WTC11 (cell line): ENCODE results near the gene ZAR1. TPM values are rescaled to one million over a fixed set of nuclear protein-coding genes. Genes with fewer than 3 reads are reported as not detected.

Experiments used
- ATAC-seq: fragments of 200-7000 bp; cut with Tn5 transposase; 2 replicates; pipeline ENCODE4 v1.10.0; 2021; ENCODE audit warnings: mild to moderate bottlenecking, moderate library complexity
- CTCF ChIA-PET: fragments of 300-600 bp; sonication (Branson Sonifier 250); formaldehyde crosslinking; loops from one replicate; lab custom pipeline; 2021; ENCODE audit warnings: antibody characterized with exemption; lab: Charles Lee
- POLR2A ChIA-PET: fragments of 350-600 bp; sonication (Branson Sonifier 250); formaldehyde crosslinking; loops from one replicate; lab custom pipeline; 2021; ENCODE audit warnings: antibody characterized with exemption; lab: Charles Lee
- DNase-seq: peaks from one replicate; pipeline ENCODE4 v3.0.0; 2021; ENCODE audit warnings: low spot score
- H3K27ac Mint-ChIP-seq: 2 replicates; pipeline ENCODE4 v1.8.0; 2021; ENCODE audit warnings: mixed read lengths
- H3K27me3 Mint-ChIP-seq: 2 replicates; pipeline ENCODE4 v1.8.0; 2021; ENCODE audit warnings: low read depth, mild to moderate bottlenecking, moderate library complexity, mixed read lengths
- H3K36me3 Mint-ChIP-seq: 2 replicates; pipeline ENCODE4 v1.8.0; 2021; ENCODE audit warnings: mixed read lengths
- H3K4me1 Mint-ChIP-seq: 2 replicates; pipeline ENCODE4 v1.8.0; 2022; ENCODE audit warnings: mixed read lengths
- H3K4me3 Mint-ChIP-seq: 2 replicates; pipeline ENCODE4 v1.8.0; 2021; ENCODE audit warnings: mild to moderate bottlenecking, moderate library complexity, mixed read lengths
- H3K9me3 Mint-ChIP-seq: 2 replicates; pipeline ENCODE4 v1.8.0; 2021; ENCODE audit warnings: mixed read lengths
- CREB1 ChIP-seq: sonication (generic); formaldehyde crosslinking; IDR thresholded peaks from 2 replicates; pipeline ENCODE4 v1.8.0; 2023; ENCODE audit warnings: mild to moderate bottlenecking, missing genetic modification reagents
- EMX1 ChIP-seq: fragments of 250-450 bp; sonication (Bioruptor Pico); IDR thresholded peaks from 2 replicates; pipeline ENCODE4 v1.8.0; 2021; ENCODE audit warnings: mild to moderate bottlenecking
- HMGA2 ChIP-seq: fragments of 250-450 bp; sonication (Bioruptor Pico); IDR thresholded peaks from 2 replicates; pipeline ENCODE4 v1.4.0; 2021; ENCODE audit warnings: mild to moderate bottlenecking, moderate library complexity
- JUN ChIP-seq: sonication (generic); formaldehyde crosslinking; IDR thresholded peaks from 2 replicates; pipeline ENCODE4 v1.8.0; 2023; ENCODE audit warnings: mild to moderate bottlenecking, missing genetic modification reagents
- MYBL2 ChIP-seq: sonication (generic); formaldehyde crosslinking; IDR thresholded peaks from 2 replicates; pipeline ENCODE4 v1.8.1; 2023; ENCODE audit warnings: mild to moderate bottlenecking, moderate library complexity, missing genetic modification reagents
- NFATC4 ChIP-seq: fragments of 250-450 bp; sonication (Bioruptor Pico); IDR thresholded peaks from 2 replicates; pipeline ENCODE4 v1.9.0; 2021; ENCODE audit warnings: mild to moderate bottlenecking
- NR1H2 ChIP-seq: sonication (generic); formaldehyde crosslinking; IDR thresholded peaks from 2 replicates; pipeline ENCODE4 v1.9.0; 2021; ENCODE audit warnings: mild to moderate bottlenecking, moderate library complexity, missing genetic modification reagents
- OVOL2 ChIP-seq: fragments of 250-450 bp; sonication (Bioruptor Pico); IDR thresholded peaks from 2 replicates; pipeline ENCODE4 v1.9.0; 2021; ENCODE audit warnings: mild to moderate bottlenecking, borderline replicate concordance
- RELA ChIP-seq: sonication (generic); formaldehyde crosslinking; IDR thresholded peaks from 2 replicates; pipeline ENCODE4 v1.8.1; 2022; ENCODE audit warnings: missing genetic modification reagents, mild to moderate bottlenecking, borderline replicate concordance
- SMAD3 ChIP-seq: sonication (generic); formaldehyde crosslinking; IDR thresholded peaks from 2 replicates; pipeline ENCODE4 v1.8.0; 2022; ENCODE audit warnings: missing genetic modification reagents, mild to moderate bottlenecking, borderline replicate concordance
- TP53 ChIP-seq: sonication (generic); formaldehyde crosslinking; IDR thresholded peaks from 2 replicates; pipeline ENCODE4 v1.8.1; 2023; ENCODE audit warnings: mild to moderate bottlenecking, missing genetic modification reagents
- ZNF138 ChIP-seq: sonication (generic); formaldehyde crosslinking; conservative IDR thresholded peaks from 2 replicates; pipeline ENCODE4 v1.8.1; 2022; ENCODE audit warnings: mild to moderate bottlenecking, moderate library complexity, missing genetic modification reagents
- ZNF317 ChIP-seq: sonication (generic); formaldehyde crosslinking; IDR thresholded peaks from 2 replicates; pipeline ENCODE4 v1.8.1; 2023; ENCODE audit warnings: low read depth, mild to moderate bottlenecking, moderate library complexity, missing genetic modification reagents, borderline replicate concordance
- ZNF423 ChIP-seq: fragments of 250-450 bp; sonication (Bioruptor Pico); IDR thresholded peaks from 2 replicates; pipeline ENCODE4 v2.1.2; 2022; ENCODE audit warnings: mild to moderate bottlenecking, moderate library complexity
- total RNA-seq: library from RNA; stranded (reverse); gene quantifications from 3 replicates; pipeline ENCODE4 v1.2.3, GENCODE V29; 2021
- TF ChIP-seq, protein P1 (sequence below): fragments of 250-450 bp; sonication (Bioruptor Pico); IDR thresholded peaks from 2 replicates; pipeline ENCODE4 v1.9.0; 2021; ENCODE audit warnings: moderate library complexity, mild to moderate bottlenecking, inconsistent platforms, borderline replicate concordance
- TF ChIP-seq, protein P2 (sequence below): sonication (generic); formaldehyde crosslinking; IDR thresholded peaks from 2 replicates; pipeline ENCODE4 v1.8.1; 2023; ENCODE audit warnings: mild to moderate bottlenecking, missing genetic modification reagents
- TF ChIP-seq, protein P3 (sequence below): sonication (generic); formaldehyde crosslinking; IDR thresholded peaks from 2 replicates; pipeline ENCODE4 v1.8.1; 2023; ENCODE audit warnings: mild to moderate bottlenecking, missing genetic modification reagents

Gene ZAR1
- total RNA-seq, 1 experiment from 2014 or later: 1.4 TPM

DNA sequence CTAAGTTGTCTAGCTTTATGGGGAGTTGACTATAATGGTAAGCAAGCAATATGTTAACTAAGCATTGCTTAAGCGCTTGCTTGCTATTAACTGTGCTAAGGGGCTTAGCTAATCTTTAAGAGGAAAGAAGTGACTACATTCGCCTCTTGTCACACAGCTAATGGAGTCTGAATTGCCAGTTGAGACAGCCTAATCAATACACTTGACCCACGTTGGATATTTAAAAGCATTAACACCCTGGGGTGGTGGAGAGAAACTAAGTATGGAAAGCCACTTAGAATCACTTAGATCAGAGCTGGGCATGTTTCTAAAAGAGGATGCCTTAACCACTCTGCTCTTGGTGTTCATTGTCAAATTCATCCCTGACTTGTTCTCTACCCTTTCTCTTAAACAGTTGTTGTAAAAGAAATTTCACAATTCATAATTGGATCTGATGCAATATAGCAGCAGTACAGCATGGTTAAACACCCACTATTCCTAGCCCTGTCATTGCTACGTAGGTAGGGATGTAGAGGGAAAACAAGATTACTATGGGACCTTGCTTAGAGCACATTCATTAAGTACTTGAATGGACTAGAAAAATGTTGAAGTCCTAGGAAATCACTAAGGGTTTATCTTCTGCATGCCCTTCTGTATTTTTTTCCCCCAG is 3.5 kb downstream of the ZAR1 start:
- CTCF ChIA-PET: interaction anchor here (1.1 kb wide), 1 partner anchor 9 kb away, joined by 3 read pairs; no protein-coding TSS in a partner anchor
- peaks cover 7% of the 10 kb centered on the region for H3K4me1 Mint-ChIP-seq
- POLR2A ChIA-PET: no interaction called here
- no peak overlapping the region for H3K27ac Mint-ChIP-seq
- no peaks in the 10 kb centered on the region for H3K36me3 Mint-ChIP-seq
- TF ChIP-seq, protein P1, sequence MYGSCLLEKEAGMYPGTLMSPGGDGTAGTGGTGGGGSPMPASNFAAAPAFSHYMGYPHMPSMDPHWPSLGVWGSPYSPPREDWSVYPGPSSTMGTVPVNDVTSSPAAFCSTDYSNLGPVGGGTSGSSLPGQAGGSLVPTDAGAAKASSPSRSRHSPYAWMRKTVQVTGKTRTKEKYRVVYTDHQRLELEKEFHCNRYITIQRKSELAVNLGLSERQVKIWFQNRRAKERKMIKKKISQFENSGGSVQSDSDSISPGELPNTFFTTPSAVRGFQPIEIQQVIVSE (CRISPR knock-in tag): no peak
- TF ChIP-seq ZNF317 (no peak), TP53 (no peak), HMGA2 (CRISPR knock-in tag) (no peak), NFATC4 (no peak)
- DNase-seq (no peak), ATAC-seq (no peak)
- no peaks in the 10 kb centered on the region for H3K9me3 Mint-ChIP-seq
- no peak overlapping the region for H3K4me3 Mint-ChIP-seq
- peaks cover 33% of the 10 kb centered on the region for H3K27me3 Mint-ChIP-seq

DNA sequence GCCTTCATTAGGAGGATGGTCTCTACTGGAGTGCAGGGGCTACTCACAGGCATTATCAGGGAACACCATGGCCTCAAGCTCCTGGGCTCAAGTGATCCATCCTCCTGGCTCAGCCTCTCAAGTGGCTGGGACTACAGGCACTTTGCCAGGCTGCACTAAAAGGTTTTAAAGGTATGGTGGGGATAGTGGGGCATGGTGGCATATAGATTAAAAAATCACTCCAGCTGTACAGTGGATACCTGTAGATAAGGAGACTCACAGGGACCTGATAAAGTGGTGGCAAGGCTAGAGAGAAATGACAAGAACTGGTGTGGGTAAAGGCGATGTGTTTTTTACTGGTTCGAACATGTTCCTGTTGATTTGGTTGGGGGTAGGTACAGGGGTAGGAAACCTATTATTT is 5.9 kb downstream of the ZAR1 start:
- Mint-ChIP-seq H3K9me3 (no peaks in the 10 kb centered on the region), H3K4me1 (peaks cover 12% of the 10 kb centered on the region), H3K27me3 (peaks cover 18% of the 10 kb centered on the region), H3K4me3 (no peak overlapping the region), H3K36me3 (peaks cover 7% of the 10 kb centered on the region), H3K27ac (no peak overlapping the region)
- ChIA-PET CTCF (no interaction called here), POLR2A (no interaction called here)
- no peak for DNase-seq
- TF ChIP-seq, protein P2, sequence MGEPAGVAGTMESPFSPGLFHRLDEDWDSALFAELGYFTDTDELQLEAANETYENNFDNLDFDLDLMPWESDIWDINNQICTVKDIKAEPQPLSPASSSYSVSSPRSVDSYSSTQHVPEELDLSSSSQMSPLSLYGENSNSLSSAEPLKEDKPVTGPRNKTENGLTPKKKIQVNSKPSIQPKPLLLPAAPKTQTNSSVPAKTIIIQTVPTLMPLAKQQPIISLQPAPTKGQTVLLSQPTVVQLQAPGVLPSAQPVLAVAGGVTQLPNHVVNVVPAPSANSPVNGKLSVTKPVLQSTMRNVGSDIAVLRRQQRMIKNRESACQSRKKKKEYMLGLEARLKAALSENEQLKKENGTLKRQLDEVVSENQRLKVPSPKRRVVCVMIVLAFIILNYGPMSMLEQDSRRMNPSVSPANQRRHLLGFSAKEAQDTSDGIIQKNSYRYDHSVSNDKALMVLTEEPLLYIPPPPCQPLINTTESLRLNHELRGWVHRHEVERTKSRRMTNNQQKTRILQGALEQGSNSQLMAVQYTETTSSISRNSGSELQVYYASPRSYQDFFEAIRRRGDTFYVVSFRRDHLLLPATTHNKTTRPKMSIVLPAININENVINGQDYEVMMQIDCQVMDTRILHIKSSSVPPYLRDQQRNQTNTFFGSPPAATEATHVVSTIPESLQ (CRISPR knock-in tag): no peak
- ATAC-seq: no peak

DNA sequence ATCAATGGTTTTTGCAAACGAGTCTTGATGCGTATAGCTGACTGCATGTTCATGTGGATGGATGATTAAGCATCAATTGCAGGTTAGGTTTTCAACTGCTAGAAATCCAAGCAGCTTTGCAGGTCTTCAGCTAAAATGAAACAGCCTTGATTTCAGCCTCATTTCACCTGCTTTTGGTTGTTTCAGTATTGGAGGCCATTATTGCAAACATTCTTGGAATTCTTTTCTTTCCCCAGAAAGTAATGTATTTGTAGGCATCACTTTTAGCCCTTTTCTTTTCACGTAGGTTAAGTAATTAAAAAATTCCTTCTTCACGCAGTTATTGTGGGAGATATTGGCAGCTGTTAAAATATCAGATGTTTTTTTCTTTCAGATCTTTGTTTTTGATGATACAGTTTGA is 8.8 kb downstream of the ZAR1 start:
- H3K27ac Mint-ChIP-seq: peak overlapping the region; percentile 29; the same call in 1 of the 2 replicates
- DNase-seq: no peak
- H3K4me1 Mint-ChIP-seq: peaks cover 16% of the 10 kb centered on the region
- POLR2A ChIA-PET: no interaction called here
- peaks cover 12% of the 10 kb centered on the region for H3K36me3 Mint-ChIP-seq
- H3K4me3 Mint-ChIP-seq: no peak overlapping the region
- no peaks in the 10 kb centered on the region for H3K9me3 Mint-ChIP-seq
- H3K27me3 Mint-ChIP-seq: no peaks in the 10 kb centered on the region; the same call in 1 of the 2 replicates
- TF ChIP-seq NR1H2 (CRISPR knock-in tag): no peak
- TF ChIP-seq ZNF138 (CRISPR knock-in tag): no peak
- no peak for TF ChIP-seq SMAD3 (CRISPR knock-in tag)
- no peak for TF ChIP-seq EMX1 (CRISPR knock-in tag)
- TF ChIP-seq, protein P2 (CRISPR knock-in tag): no peak
- no peak for TF ChIP-seq CREB1 (CRISPR knock-in tag)
- TF ChIP-seq OVOL2 (CRISPR knock-in tag): no peak
- TF ChIP-seq, protein P3, sequence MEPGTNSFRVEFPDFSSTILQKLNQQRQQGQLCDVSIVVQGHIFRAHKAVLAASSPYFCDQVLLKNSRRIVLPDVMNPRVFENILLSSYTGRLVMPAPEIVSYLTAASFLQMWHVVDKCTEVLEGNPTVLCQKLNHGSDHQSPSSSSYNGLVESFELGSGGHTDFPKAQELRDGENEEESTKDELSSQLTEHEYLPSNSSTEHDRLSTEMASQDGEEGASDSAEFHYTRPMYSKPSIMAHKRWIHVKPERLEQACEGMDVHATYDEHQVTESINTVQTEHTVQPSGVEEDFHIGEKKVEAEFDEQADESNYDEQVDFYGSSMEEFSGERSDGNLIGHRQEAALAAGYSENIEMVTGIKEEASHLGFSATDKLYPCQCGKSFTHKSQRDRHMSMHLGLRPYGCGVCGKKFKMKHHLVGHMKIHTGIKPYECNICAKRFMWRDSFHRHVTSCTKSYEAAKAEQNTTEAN (CRISPR knock-in tag): no peak
- TF ChIP-seq MYBL2 (CRISPR knock-in tag): no peak
- no peak for TF ChIP-seq ZNF423 (CRISPR knock-in tag)
- TF ChIP-seq RELA (CRISPR knock-in tag): no peak
- TF ChIP-seq JUN (CRISPR knock-in tag): no peak
- CTCF ChIA-PET: no interaction called here
- ATAC-seq: no peak
